Left lobe of liver (tissue), 1 donor: ENCODE measurements around the gene SFXN4. TPM values are rescaled to one million over a fixed set of nuclear protein-coding genes. Genes with fewer than 3 reads are reported as not detected.

Experiments used
- total RNA-seq: library from RNA; stranded (reverse); gene quantifications from one replicate; pipeline ENCODE4 v1.2.1, GENCODE V29; 2021
- donor health status: DM: no; HTN: yes; CAD: no.

The SFXN4 gene
- total RNA-seq, 1 donor from 2014 or later: 17.8 TPM

Other genes with a start within 250 kb of the SFXN4 start
- gene NANOS1, start 136.0 kb downstream of the SFXN4 start, total RNA-seq: 0.05 TPM
- gene EIF3A, start 84.9 kb downstream of the SFXN4 start, total RNA-seq: 45.7 TPM
- 23.1 TPM for gene DENND10, start 61.6 kb downstream of the SFXN4 start, total RNA-seq
- 157 TPM for gene PRDX3, start 13.1 kb upstream of the SFXN4 start, total RNA-seq
- gene GRK5, start 41.9 kb upstream of the SFXN4 start, total RNA-seq: 8.4 TPM